IPS DF 6.9 (cell line): ENCODE data around the gene SCART1.

Source experiments
- DNase-seq: peaks from one replicate; pipeline ENCODE4 v3.0.0-alpha.2; 2013; ENCODE audit warnings: low read depth, low spot score
- H3K27ac ChIP-seq: one replicate; pipeline ENCODE4 v1.5.1; 2013; ENCODE audit warnings: low read length, control low read depth
- H3K27me3 ChIP-seq: 2 replicates; pipeline ENCODE4 v1.6.1; 2013; ENCODE audit warnings: mild to moderate bottlenecking, low read length; ENCODE audit not compliant: control insufficient read depth, insufficient read depth
- H3K36me3 ChIP-seq: 2 replicates; pipeline ENCODE4 v1.6.1; 2013; ENCODE audit warnings: low read length; ENCODE audit not compliant: control insufficient read depth, insufficient read depth
- H3K4me1 ChIP-seq: 2 replicates; pipeline ENCODE4 v1.6.1; 2013; ENCODE audit warnings: low read length; ENCODE audit not compliant: control insufficient read depth, insufficient read depth
- H3K4me3 ChIP-seq: 2 replicates; pipeline ENCODE4 v1.5.1; 2013; ENCODE audit warnings: mild to moderate bottlenecking, low read length
- H3K9me3 ChIP-seq: 2 replicates; pipeline ENCODE4 v1.6.1; 2013; ENCODE audit warnings: low read length, inconsistent platforms; ENCODE audit not compliant: control insufficient read depth, insufficient read depth
- WGBS: extraction: QIAGEN DNeasy Blood & Tissue Kit; methylation state at CpG from one replicate; pipeline ENCODE4 v1.1.7; 2013; ENCODE audit warnings: mixed read lengths, missing lambda C conversion rate; ENCODE audit not compliant: insufficient read length, insufficient coverage; 5-methylcytosine and 5-hydroxymethylcytosine counted together

Gene SCART1

DNA sequence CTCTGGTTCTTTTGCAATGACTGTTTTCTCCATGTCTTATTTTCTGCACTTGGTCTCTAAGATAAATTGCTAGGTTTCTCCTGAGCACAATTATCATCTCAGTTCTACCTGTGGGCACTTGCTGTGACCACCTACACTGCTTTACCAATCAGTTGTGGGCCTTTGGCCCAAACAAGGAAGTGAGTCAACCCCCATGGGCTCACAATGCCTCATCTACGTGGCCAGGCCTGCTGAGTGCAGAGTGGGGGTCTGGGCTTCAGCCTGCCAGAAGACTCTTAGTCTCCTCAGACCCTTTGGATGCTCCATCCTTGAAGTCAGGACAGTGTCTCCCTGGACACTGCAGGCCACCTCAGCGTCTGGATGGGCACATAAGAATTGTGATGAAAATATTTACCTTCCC is 20.3 kb downstream of the SCART1 start:
- no peak overlapping the region for H3K27ac ChIP-seq
- H3K27me3 ChIP-seq: no peaks in the 10 kb centered on the region
- H3K9me3 ChIP-seq: peaks cover 22% of the 10 kb centered on the region
- DNase-seq: no peak
- H3K36me3 ChIP-seq: no peaks in the 10 kb centered on the region; the same call in 1 of the 2 replicates
- no CpG with 5 or more reads among the region's 2 CpGs for WGBS
- H3K4me3 ChIP-seq: no peak overlapping the region
- no peaks in the 10 kb centered on the region for H3K4me1 ChIP-seq

DNA sequence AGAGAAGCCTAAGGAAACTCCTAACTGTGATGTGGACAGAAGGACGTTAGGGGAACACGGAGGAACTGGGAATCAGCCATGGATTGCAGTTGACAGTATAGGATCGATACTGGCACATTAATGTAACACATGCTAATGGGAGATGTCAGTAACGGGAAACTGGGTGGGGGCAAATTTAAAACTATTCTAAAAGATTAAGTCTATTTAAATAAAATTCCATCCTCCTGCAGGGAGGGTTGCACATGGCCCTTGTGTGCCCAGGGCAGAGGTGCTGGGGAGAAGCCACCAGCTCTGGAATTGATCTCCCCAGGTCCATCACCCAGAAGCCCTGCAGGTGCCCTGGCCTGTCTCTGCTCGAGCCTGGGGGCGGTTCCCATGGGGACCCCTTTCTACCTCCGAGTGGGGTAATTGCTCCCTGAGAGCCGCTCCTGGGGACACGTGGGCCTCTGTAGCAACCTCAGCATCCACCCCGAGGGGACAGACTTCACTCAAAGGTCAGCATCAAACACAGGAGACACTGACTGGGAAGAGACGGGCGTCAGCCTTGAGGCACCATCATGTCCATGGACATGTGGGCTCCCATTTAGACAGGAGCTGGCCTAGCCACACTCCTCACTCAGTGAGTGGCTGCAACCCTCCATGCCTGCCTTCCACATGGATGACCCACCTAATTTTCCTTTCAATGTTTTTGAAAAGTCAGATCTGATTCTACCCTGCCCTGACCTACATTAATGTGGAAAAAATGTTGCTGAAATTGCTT is 21.1 kb downstream of the SCART1 start:
- H3K4me3 ChIP-seq: no peak overlapping the region
- no peaks in the 10 kb centered on the region for H3K4me1 ChIP-seq
- DNase-seq: no peak
- H3K27ac ChIP-seq: no peak overlapping the region
- H3K9me3 ChIP-seq: peaks cover 22% of the 10 kb centered on the region
- H3K27me3 ChIP-seq: no peaks in the 10 kb centered on the region
- WGBS: no CpG with 5 or more reads among the region's 12 CpGs
- H3K36me3 ChIP-seq: no peaks in the 10 kb centered on the region; the same call in 1 of the 2 replicates

DNA sequence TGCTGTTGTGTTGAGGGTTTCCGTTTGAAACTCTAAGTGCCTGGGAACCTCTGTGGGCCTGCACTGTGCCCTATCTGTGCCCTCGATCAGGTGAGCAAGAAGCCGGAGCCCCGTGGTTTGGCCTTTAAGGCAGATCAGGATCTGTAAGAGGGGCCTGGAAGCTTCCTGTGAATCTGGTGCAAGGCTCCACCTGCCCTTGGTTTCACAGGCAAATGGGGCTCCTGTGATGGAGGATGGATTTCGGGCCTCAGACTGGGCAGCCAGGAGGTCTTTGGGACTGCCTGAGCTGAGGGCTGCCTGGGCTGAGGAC is 21.6 kb downstream of the SCART1 start:
- no peaks in the 10 kb centered on the region for H3K27me3 ChIP-seq
- DNase-seq: no peak
- peaks cover 22% of the 10 kb centered on the region for H3K9me3 ChIP-seq
- H3K36me3 ChIP-seq: no peaks in the 10 kb centered on the region; the same call in 1 of the 2 replicates
- H3K27ac ChIP-seq: no peak overlapping the region
- H3K4me1 ChIP-seq: no peaks in the 10 kb centered on the region
- WGBS: no CpG with 5 or more reads among the region's 5 CpGs
- H3K4me3 ChIP-seq: no peak overlapping the region

DNA sequence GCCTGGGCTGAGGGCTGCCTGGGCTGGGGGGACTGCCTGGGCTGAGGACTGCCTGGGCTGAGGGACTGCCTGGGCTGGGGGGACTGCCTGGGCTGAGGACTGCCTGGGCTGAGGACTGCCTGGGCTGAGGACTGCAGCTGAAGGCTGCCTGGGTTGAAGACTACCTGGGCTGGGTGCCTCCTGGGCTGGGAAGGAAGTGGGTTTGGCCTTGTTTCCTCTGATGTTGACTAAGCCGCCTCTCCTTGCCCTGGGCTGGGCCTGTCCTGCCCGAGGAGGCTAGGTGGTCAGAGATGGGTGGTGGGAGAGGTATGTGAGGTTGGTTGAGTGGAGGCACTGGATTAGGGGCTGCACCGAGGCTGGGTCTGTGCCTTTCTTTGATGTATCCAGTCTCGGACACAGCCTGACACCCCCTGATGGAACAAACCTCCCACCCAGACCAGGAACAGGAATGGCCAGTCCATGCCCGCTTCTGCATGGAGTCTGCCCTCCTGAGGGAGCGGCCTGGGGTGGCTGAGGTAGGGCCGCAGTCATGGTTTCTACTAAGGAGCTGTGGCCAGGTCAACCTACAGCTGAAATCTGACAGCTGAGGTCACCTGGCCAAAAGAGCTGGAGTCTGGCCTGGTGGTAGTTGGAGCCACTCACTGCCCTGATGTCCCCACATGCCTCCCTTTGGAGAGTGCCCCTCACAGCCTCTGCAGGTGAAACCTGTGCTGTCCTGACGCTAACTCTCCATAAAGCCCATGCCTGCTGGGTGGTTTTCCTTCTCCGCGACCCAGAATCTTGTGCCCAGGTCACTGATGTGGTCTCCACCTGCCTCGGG is 22.3 kb downstream of the SCART1 start:
- no peak overlapping the region for H3K4me3 ChIP-seq
- DNase-seq: no peak
- no peaks in the 10 kb centered on the region for H3K27me3 ChIP-seq
- peaks cover 20% of the 10 kb centered on the region for H3K9me3 ChIP-seq
- no peaks in the 10 kb centered on the region; the same call in 1 of the 2 replicates for H3K36me3 ChIP-seq
- H3K4me1 ChIP-seq: no peaks in the 10 kb centered on the region
- H3K27ac ChIP-seq: no peak overlapping the region
- WGBS: no CpG with 5 or more reads among the region's 11 CpGs

DNA sequence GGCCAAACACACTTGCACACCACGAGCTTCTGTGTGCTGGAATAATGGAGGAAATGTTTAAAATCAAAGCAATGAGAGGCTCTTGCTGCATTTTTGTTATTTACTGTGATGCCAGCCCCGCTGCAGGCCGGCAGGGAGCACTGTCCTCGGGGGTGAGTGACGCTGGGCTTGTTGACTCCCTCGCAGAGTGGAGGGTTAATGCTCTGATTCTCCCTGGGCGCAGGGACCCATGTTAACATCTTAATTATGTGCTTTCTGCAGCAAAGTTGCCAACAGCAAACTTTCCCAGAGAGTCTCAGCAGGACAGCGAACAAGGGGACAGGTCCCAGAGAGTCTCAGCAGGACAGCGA is 22.9 kb downstream of the SCART1 start:
- WGBS: no CpG with 5 or more reads among the region's 9 CpGs
- H3K27ac ChIP-seq: no peak overlapping the region
- no peaks in the 10 kb centered on the region for H3K4me1 ChIP-seq
- no peaks in the 10 kb centered on the region for H3K27me3 ChIP-seq
- no peak for DNase-seq
- H3K4me3 ChIP-seq: no peak overlapping the region
- H3K9me3 ChIP-seq: peaks cover 20% of the 10 kb centered on the region
- no peaks in the 10 kb centered on the region; the same call in 1 of the 2 replicates for H3K36me3 ChIP-seq

DNA sequence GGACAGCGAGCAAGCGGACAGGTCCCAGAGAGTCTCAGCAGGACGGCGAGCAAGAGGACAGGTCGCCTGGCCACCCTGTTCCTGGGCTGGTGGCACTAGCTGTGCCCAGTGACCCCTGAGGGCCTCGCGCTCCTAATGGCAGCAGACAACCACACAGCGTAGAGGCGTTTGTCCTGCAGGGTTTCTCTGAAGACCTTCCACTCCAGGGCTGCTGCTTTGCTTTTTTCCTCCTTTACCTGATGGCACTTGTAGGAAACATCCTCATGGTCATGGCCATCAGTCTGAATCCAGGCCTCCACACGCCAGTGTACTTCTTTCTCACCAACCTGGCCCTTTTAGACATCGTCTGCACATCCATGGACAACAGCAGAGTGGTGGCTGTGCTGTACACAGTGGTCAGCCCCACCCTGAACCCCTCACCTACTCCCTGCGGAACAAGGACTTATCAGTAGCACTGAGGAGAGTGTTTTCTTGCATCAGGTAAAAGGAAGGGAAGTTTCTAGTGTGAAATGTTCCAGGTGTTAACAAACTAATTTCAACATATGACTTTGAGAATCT is 27.4 kb downstream of the SCART1 start:
- H3K36me3 ChIP-seq: no peaks in the 10 kb centered on the region; the same call in 1 of the 2 replicates
- H3K4me1 ChIP-seq: no peaks in the 10 kb centered on the region
- DNase-seq: no peak
- no peak overlapping the region for H3K4me3 ChIP-seq
- WGBS: no CpG with 5 or more reads among the region's 12 CpGs
- H3K9me3 ChIP-seq: peaks cover 3% of the 10 kb centered on the region
- no peaks in the 10 kb centered on the region for H3K27me3 ChIP-seq
- no peak overlapping the region for H3K27ac ChIP-seq

DNA sequence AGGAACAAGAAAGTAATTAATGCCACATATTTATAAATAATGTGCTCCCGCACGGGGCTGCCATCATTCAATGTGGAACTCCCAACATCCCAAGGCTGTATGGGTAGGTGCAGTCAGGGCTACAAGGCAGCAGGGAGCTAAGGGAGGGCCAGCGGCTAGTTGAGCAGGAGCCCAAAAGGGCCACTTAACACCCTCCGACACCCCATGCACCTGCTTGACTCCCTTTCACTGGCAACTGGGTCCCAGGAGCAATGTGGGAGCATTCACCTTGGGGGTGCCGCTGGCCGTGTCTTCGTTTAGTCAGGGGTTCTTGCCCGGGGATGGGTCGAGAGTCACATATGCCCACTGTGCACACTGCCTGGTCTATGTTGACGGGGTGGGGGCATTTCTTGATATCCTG is 27.9 kb downstream of the SCART1 start:
- no peak overlapping the region for H3K4me3 ChIP-seq
- H3K36me3 ChIP-seq: no peaks in the 10 kb centered on the region; the same call in 1 of the 2 replicates
- H3K4me1 ChIP-seq: no peaks in the 10 kb centered on the region
- no peak overlapping the region for H3K27ac ChIP-seq
- H3K27me3 ChIP-seq: no peaks in the 10 kb centered on the region
- no peak for DNase-seq
- no peaks in the 10 kb centered on the region; the same call in 1 of the 2 replicates for H3K9me3 ChIP-seq
- WGBS: no CpG with 5 or more reads among the region's 10 CpGs

DNA sequence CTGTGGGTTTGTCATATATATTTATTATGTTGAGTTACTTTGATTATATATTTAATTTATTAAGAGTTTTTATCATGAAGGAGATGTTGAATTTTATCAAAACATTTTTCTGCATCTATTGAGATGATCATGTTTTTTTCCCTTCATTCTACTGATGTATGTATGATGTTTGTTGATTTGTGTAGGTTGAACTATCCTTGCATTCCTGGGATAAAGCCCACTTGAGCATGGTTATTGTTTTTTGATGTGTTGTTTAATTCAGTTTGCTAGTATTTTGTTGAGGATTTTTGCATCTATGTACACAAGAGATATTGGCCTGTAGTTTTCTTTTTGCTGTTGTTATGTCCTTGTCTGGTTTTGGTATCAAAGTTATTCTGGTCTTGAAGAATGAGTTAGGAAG is 31.1 kb downstream of the SCART1 start:
- H3K9me3 ChIP-seq: peaks cover 15% of the 10 kb centered on the region
- no peaks in the 10 kb centered on the region for H3K27me3 ChIP-seq
- no peak overlapping the region for H3K27ac ChIP-seq
- no peaks in the 10 kb centered on the region for H3K4me1 ChIP-seq
- H3K36me3 ChIP-seq: peaks cover 2% of the 10 kb centered on the region; the same call in 1 of the 2 replicates
- no peak for DNase-seq
- H3K4me3 ChIP-seq: no peak overlapping the region

DNA sequence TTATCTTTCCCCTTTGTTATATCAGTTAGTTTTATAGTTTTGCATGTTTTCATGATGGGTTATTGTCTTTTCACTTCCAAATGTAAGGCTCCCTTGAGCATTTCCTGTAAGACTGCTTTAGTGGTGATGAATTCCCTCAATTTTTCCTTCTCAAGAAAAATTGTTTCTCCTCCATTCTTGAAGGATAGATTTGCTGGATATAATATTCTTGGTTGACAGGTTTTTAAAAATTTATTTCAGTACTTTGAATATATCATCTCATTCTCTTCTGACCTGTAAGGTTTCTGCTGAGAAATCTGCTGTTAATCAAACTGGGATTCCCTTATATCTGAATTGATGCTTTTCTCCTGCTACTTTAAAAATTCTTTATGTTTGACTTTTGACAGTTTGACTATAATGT is 33.3 kb downstream of the SCART1 start:
- H3K4me1 ChIP-seq: no peaks in the 10 kb centered on the region
- no peak for DNase-seq
- H3K9me3 ChIP-seq: peaks cover 15% of the 10 kb centered on the region
- peaks cover 2% of the 10 kb centered on the region; the same call in 1 of the 2 replicates for H3K36me3 ChIP-seq
- no peak overlapping the region for H3K4me3 ChIP-seq
- H3K27me3 ChIP-seq: no peaks in the 10 kb centered on the region
- no peak overlapping the region for H3K27ac ChIP-seq

DNA sequence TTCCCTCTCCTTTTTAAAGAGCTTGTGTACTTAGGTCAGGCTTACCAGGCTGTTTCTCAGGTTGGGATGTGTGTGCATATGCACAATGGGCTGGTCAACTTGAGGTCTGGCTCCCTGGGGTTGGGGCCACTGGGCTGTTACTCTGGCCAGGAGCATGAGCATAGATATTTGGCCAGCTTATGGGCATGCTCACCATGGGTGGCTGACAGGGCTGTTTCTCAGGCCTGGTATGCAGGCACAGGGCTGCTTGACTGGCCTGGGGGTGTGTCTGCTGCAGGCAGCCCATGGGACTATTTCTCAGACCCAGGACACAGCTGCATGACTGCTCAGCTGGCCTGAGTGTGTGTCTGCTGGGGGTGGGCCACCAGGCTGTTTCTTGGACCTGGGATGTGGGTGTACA is 34.6 kb downstream of the SCART1 start:
- H3K36me3 ChIP-seq: peaks cover 2% of the 10 kb centered on the region; the same call in 1 of the 2 replicates
- no peaks in the 10 kb centered on the region for H3K4me1 ChIP-seq
- no peak overlapping the region for H3K27ac ChIP-seq
- no peak overlapping the region for H3K4me3 ChIP-seq
- no peaks in the 10 kb centered on the region for H3K27me3 ChIP-seq
- peaks cover 15% of the 10 kb centered on the region for H3K9me3 ChIP-seq
- DNase-seq: no peak
